Stimulated activated CD4-positive, alpha-beta T cell treated with anti-CD3 and anti-CD28 coated beads, Interleukin-2, amount 100 ng/mL, for 4 hours (primary cell): ENCODE results near the gene SPTBN4.
"Not testable (repeated sequence)": the region's sequence is repeated elsewhere in the genome, so short reads cannot be mapped to it uniquely, and the experiment has no call there.

ENCODE experiments used
- DNase-seq: peaks from one replicate; pipeline ENCODE4 v3.0.0-alpha.2; 2020; ENCODE audit warnings: low read depth

The SPTBN4 gene

GRCh38 chr19:40621283-40621682 lies 154.5 kb downstream of the SPTBN4 start:
- no peak for DNase-seq

GRCh38 chr19:40621966-40622772 lies 155.4 kb downstream of the SPTBN4 start:
- no peak for DNase-seq

- DNase-seq, result no peak
Observed at GRCh38 chr19:40622773-40623075, 155.9 kb downstream of the SPTBN4 start.

- DNase-seq, result no peak
Observed at GRCh38 chr19:40623403-40624251, 156.8 kb downstream of the SPTBN4 start.

GRCh38 chr19:40624369-40625153 lies 157.8 kb downstream of the SPTBN4 start:
- not testable (repeated sequence) for DNase-seq

GRCh38 chr19:40625406-40626120 lies 158.8 kb downstream of the SPTBN4 start:
- DNase-seq, result no peak
